IMR-90 (cell line): Measurements from ENCODE around the gene MED12L. TPM values are rescaled to one million over a fixed set of nuclear protein-coding genes. Genes with fewer than 3 reads are reported as not detected.

ENCODE experiments used
- ATAC-seq: fragments of 200-7000 bp; cut with Tn5 transposase; 2 replicates; pipeline ENCODE4 v1.9.1; 2020; ENCODE audit warnings: low read depth, mild to moderate bottlenecking, moderate library complexity
- BruUV-seq: library from RNA; stranded (reverse); fragments of 400-500 nt; replicated peaks from 2 replicates; lab custom pipeline; 2021; lab: Mats Ljungman, UMichigan
- CTCF ChIA-PET: fragments of 300-600 bp; formaldehyde crosslinking; extraction: SDS; loops from one replicate; lab custom pipeline; 2021; ENCODE audit warnings: antibody characterized with exemption; lab: Yijun Ruan, JAX
- POLR2A ChIA-PET: fragments of 300-600 bp; sonication (Branson Sonifier 250); formaldehyde crosslinking; loops from one replicate; lab custom pipeline; 2022; ENCODE audit warnings: antibody characterized with exemption; ENCODE audit not compliant: unreplicated experiment; lab: Charles Lee
- DNase-seq: peaks from one replicate; pipeline ENCODE4 v3.0.0; 2013
- H2AFZ ChIP-seq: replicated peaks from 2 replicates; pipeline ENCODE3; 2013; ENCODE audit warnings: low read length, mild to moderate bottlenecking; ENCODE audit not compliant: poor library complexity
- H2AK5ac ChIP-seq: 2 replicates; pipeline ENCODE4 v1.6.1; 2013; ENCODE audit warnings: low read depth, low read length, inconsistent platforms
- H2AK9ac ChIP-seq: replicated peaks from 2 replicates; pipeline ENCODE3; 2013; ENCODE audit warnings: mild to moderate bottlenecking, low read depth, low read length, moderate library complexity; ENCODE audit not compliant: poor library complexity
- H2BK120ac ChIP-seq: 2 replicates; pipeline ENCODE4 v1.6.1; 2013; ENCODE audit warnings: low read depth, low read length, inconsistent platforms
- H2BK15ac ChIP-seq: 3 replicates; pipeline ENCODE4 v1.6.1; 2013; ENCODE audit warnings: low read depth, low read length, inconsistent platforms
- H2BK20ac ChIP-seq: 2 replicates; pipeline ENCODE4 v1.6.1; 2013; ENCODE audit warnings: low read depth, mild to moderate bottlenecking, inconsistent platforms, low read length, moderate library complexity
- H2BK5ac ChIP-seq: 2 replicates; pipeline ENCODE4 v1.6.1; 2013; ENCODE audit warnings: mild to moderate bottlenecking, low read depth, low read length, inconsistent platforms; ENCODE audit not compliant: poor library complexity, severe bottlenecking
- H3K14ac ChIP-seq: replicated peaks from 2 replicates; pipeline ENCODE4 v1.6.1; 2013; ENCODE audit warnings: low read depth, low read length, inconsistent platforms
- H3K18ac ChIP-seq: 2 replicates; pipeline ENCODE4 v1.6.1; 2013; ENCODE audit warnings: low read depth, low read length, control low read depth
- H3K23ac ChIP-seq: 2 replicates; pipeline ENCODE4 v1.6.1; 2013; ENCODE audit warnings: low read depth, low read length, inconsistent platforms
- H3K27ac ChIP-seq: 2 replicates; pipeline ENCODE4 v1.5.1; 2013; ENCODE audit warnings: mild to moderate bottlenecking, control low read depth, low read length; ENCODE audit not compliant: insufficient read depth
- H3K27me3 ChIP-seq: 2 replicates; pipeline ENCODE4 v1.6.1; 2013; ENCODE audit warnings: low read length; ENCODE audit not compliant: control insufficient read depth, insufficient read depth
- H3K36me3 ChIP-seq: 2 replicates; pipeline ENCODE4 v1.6.1; 2013; ENCODE audit warnings: low read length, mixed read lengths; ENCODE audit not compliant: control insufficient read depth, insufficient read depth
- H3K4ac ChIP-seq: 2 replicates; pipeline ENCODE4 v1.6.1; 2013; ENCODE audit warnings: low read depth, low read length, inconsistent platforms
- H3K4me1 ChIP-seq: 2 replicates; pipeline ENCODE4 v1.6.1; 2013; ENCODE audit warnings: low read length, mixed read lengths; ENCODE audit not compliant: control insufficient read depth, insufficient read depth
- H3K4me2 ChIP-seq: 2 replicates; pipeline ENCODE4 v1.6.1; 2013; ENCODE audit warnings: low read depth, mild to moderate bottlenecking, control low read depth, low read length, moderate library complexity
- H3K4me3 ChIP-seq: 2 replicates; pipeline ENCODE4 v1.5.1; 2013; ENCODE audit warnings: low read depth, mild to moderate bottlenecking, control low read depth, low read length, moderate library complexity; ENCODE audit not compliant: insufficient read depth
- H3K56ac ChIP-seq: 2 replicates; pipeline ENCODE4 v1.6.1; 2013; ENCODE audit warnings: low read length, inconsistent platforms; ENCODE audit not compliant: insufficient read depth; ENCODE audit errors: extremely low read depth
- H3K79me1 ChIP-seq, 2 experiments: 2 replicates each; pipeline ENCODE4 v1.6.1; 2013; ENCODE audit warnings: low read length in 2 of 2, inconsistent platforms in 1 of 2, low read depth in 1 of 2
- H3K9ac ChIP-seq: 2 replicates; pipeline ENCODE4 v1.6.1; 2013; ENCODE audit warnings: low read depth, low read length, control low read depth
- H3K9me1 ChIP-seq: 2 replicates; pipeline ENCODE4 v1.6.1; 2013; ENCODE audit warnings: low read length, inconsistent platforms; ENCODE audit not compliant: insufficient read depth
- H3K9me3 ChIP-seq: 2 replicates; pipeline ENCODE4 v1.6.1; 2013; ENCODE audit warnings: low read length; ENCODE audit not compliant: control insufficient read depth, insufficient read depth
- H4K20me1 ChIP-seq: 2 replicates; pipeline ENCODE4 v1.6.1; 2013; ENCODE audit warnings: low read length, inconsistent platforms; ENCODE audit not compliant: insufficient read depth
- H4K5ac ChIP-seq: 2 replicates; pipeline ENCODE4 v1.6.1; 2013; ENCODE audit warnings: mild to moderate bottlenecking, low read depth, low read length, control low read depth
- H4K8ac ChIP-seq, 2 experiments: 2 replicates each; pipeline ENCODE4 v1.6.1; 2013; ENCODE audit warnings: low read depth in 2 of 2, low read length in 2 of 2, control low read depth in 1 of 2, inconsistent platforms in 1 of 2
- H4K91ac ChIP-seq: 2 replicates; pipeline ENCODE4 v1.6.1; 2013; ENCODE audit warnings: low read depth, low read length, inconsistent platforms; ENCODE audit not compliant: insufficient read depth
- FOS ChIP-seq: fragments of 150-350 bp; IDR thresholded peaks from 2 replicates; pipeline ENCODE4 v1.6.1; 2016; ENCODE audit warnings: low read depth, low read length
- MAFK ChIP-seq: IDR thresholded peaks from 2 replicates; pipeline ENCODE4 v1.6.1; 2012; ENCODE audit warnings: low read depth, low read length, improper control_type of control experiment
- MAZ ChIP-seq: IDR thresholded peaks from 2 replicates; pipeline ENCODE4 v1.6.1; 2012; ENCODE audit warnings: low read depth, mild to moderate bottlenecking, low read length, improper control_type of control experiment, moderate library complexity, borderline replicate concordance
- MXI1 ChIP-seq: IDR thresholded peaks from 2 replicates; pipeline ENCODE4 v1.6.1; 2012; ENCODE audit warnings: low read depth, mild to moderate bottlenecking, low read length, moderate library complexity, borderline replicate concordance
- POLR2A ChIP-seq: IDR thresholded peaks from 2 replicates; pipeline ENCODE4 v1.6.1; 2012; ENCODE audit warnings: mild to moderate bottlenecking, low read depth, low read length
- RFX5 ChIP-seq: IDR thresholded peaks from 2 replicates; pipeline ENCODE4 v1.8.0; 2012; ENCODE audit warnings: low read depth, mild to moderate bottlenecking, low read length, moderate library complexity
- SMC3 ChIP-seq: fragments of 150-350 bp; IDR thresholded peaks from 2 replicates; pipeline ENCODE4 v1.6.1; 2016; ENCODE audit warnings: low read depth, mild to moderate bottlenecking, antibody characterized with exemption, low read length, moderate library complexity
- WGBS, 2 experiments: methylation state at CpG; one replicate each; pipeline versions ENCODE4 v1.1.5 to v1.1.7; 2013; ENCODE audit warnings: missing lambda C conversion rate in 2 of 2; ENCODE audit not compliant: insufficient read length in 1 of 2; ENCODE audit errors: extremely low coverage in 2 of 2; 5-methylcytosine and 5-hydroxymethylcytosine counted together
- dilution Hi-C: fragments of 300-500 bp; cut with HindIII; formaldehyde crosslinking; loops from one replicate; pipeline ENCODE4 v1.14.3; 2018; ENCODE audit warnings: low sequenced_read_pairs; ENCODE audit not compliant: unreplicated experiment
- in situ Hi-C: fragments of 300-500 bp; cut with MboI; formaldehyde crosslinking; loops from 3 replicates; pipeline ENCODE4 v1.14.3; 2019; ENCODE audit warnings: low sequenced_read_pairs, inconsistent platforms, mixed read lengths
- intact Hi-C: fragments of 100-400 bp; cut with micrococcal nuclease; formaldehyde crosslinking; loops from 2 replicates; pipeline ENCODE4 v1.10.0; 2022
- polyA plus RNA-seq, 3 experiments: library from polyadenylated mRNA; depleted of rRNA; stranded (reverse); fragments of >200 nt; gene quantifications; 2 replicates each; pipeline ENCODE4 v1.2.3, GENCODE V29; 2012; ENCODE audit warnings: low replicate concordance in 1 of 3
- total RNA-seq: library from RNA; depleted of rRNA; stranded (reverse); fragments of >200 nt; gene quantifications from 2 replicates; pipeline ENCODE4 v1.2.3, GENCODE V29; 2012
- TF ChIP-seq, protein P1 (sequence below): conservative IDR thresholded peaks from 2 replicates; pipeline ENCODE4 v1.5.1; 2012; ENCODE audit warnings: mild to moderate bottlenecking, low read depth, low read length, improper control_type of control experiment
- TF ChIP-seq, protein P2 (sequence below): fragments of 150-350 bp; IDR thresholded peaks from 2 replicates; pipeline ENCODE4 v1.6.1; 2016; ENCODE audit warnings: low read depth, mild to moderate bottlenecking, low read length, moderate library complexity, borderline replicate concordance
- TF ChIP-seq, protein P3 (sequence below): fragments of 150-350 bp; IDR thresholded peaks from 2 replicates; pipeline ENCODE4 v1.6.1; 2017; ENCODE audit warnings: mild to moderate bottlenecking, antibody characterized with exemption, low read length, low read depth

The MED12L gene
- total and polyA plus RNA-seq, 2 of the 4 experiments (the other 2 are of a cell fraction): 0.05 to 0.18 TPM

DNA sequence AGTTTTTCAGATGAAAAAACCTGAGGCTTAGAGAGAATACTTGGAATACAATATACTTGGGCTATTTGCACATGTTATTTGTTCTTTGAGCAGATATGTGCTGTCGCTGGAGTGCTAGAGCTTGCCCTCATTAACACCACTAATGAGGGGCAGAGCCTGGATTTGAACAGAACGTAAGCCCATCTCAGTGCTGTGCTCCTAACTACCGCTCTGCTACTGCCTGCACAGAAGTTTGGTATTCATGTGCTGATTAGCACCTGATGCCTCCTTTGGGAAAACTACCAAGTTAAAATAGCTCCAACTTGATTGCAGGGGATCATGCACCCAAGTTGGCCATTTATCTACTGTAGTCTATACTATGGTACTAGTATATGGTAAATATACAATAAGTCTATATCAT lies 227.5 kb downstream of the MED12L start:
- H2BK15ac ChIP-seq: no peak overlapping the region
- no peak overlapping the region for H4K8ac ChIP-seq
- H3K4ac ChIP-seq: no peak overlapping the region
- intact Hi-C loops (no loop called here), dilution Hi-C loops (no loop called here), in situ Hi-C loops (no loop called here)
- DNase-seq: no peak
- TF ChIP-seq, protein P1, sequence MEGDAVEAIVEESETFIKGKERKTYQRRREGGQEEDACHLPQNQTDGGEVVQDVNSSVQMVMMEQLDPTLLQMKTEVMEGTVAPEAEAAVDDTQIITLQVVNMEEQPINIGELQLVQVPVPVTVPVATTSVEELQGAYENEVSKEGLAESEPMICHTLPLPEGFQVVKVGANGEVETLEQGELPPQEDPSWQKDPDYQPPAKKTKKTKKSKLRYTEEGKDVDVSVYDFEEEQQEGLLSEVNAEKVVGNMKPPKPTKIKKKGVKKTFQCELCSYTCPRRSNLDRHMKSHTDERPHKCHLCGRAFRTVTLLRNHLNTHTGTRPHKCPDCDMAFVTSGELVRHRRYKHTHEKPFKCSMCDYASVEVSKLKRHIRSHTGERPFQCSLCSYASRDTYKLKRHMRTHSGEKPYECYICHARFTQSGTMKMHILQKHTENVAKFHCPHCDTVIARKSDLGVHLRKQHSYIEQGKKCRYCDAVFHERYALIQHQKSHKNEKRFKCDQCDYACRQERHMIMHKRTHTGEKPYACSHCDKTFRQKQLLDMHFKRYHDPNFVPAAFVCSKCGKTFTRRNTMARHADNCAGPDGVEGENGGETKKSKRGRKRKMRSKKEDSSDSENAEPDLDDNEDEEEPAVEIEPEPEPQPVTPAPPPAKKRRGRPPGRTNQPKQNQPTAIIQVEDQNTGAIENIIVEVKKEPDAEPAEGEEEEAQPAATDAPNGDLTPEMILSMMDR: no peak
- no peak for TF ChIP-seq MXI1
- TF ChIP-seq RFX5: no peak
- no peak for TF ChIP-seq MAFK
- TF ChIP-seq, protein P2, sequence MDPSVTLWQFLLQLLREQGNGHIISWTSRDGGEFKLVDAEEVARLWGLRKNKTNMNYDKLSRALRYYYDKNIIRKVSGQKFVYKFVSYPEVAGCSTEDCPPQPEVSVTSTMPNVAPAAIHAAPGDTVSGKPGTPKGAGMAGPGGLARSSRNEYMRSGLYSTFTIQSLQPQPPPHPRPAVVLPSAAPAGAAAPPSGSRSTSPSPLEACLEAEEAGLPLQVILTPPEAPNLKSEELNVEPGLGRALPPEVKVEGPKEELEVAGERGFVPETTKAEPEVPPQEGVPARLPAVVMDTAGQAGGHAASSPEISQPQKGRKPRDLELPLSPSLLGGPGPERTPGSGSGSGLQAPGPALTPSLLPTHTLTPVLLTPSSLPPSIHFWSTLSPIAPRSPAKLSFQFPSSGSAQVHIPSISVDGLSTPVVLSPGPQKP: no peak
- TF ChIP-seq, protein P3, sequence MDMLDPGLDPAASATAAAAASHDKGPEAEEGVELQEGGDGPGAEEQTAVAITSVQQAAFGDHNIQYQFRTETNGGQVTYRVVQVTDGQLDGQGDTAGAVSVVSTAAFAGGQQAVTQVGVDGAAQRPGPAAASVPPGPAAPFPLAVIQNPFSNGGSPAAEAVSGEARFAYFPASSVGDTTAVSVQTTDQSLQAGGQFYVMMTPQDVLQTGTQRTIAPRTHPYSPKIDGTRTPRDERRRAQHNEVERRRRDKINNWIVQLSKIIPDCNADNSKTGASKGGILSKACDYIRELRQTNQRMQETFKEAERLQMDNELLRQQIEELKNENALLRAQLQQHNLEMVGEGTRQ: no peak
- TF ChIP-seq SMC3: no peak
- no peak for TF ChIP-seq FOS
- TF ChIP-seq POLR2A: no peak
- TF ChIP-seq MAZ: no peak
- no peak overlapping the region for H2BK20ac ChIP-seq
- H3K23ac ChIP-seq: no peak overlapping the region
- no peaks in the 10 kb centered on the region for H4K20me1 ChIP-seq
- no peak overlapping the region for H3K9ac ChIP-seq
- POLR2A ChIA-PET: no interaction called here
- no peak overlapping the region for H2BK120ac ChIP-seq
- H2AK9ac ChIP-seq: no peak overlapping the region
- H3K4me3 ChIP-seq: no peak overlapping the region
- no peaks in the 10 kb centered on the region for H3K79me1 ChIP-seq
- no peak overlapping the region for H2BK5ac ChIP-seq
- H4K5ac ChIP-seq: no peak overlapping the region
- CTCF ChIA-PET: no interaction called here
- no peak overlapping the region for H2AK5ac ChIP-seq
- no peak overlapping the region for H3K18ac ChIP-seq
- no peaks in the 10 kb centered on the region for H3K36me3 ChIP-seq
- H4K91ac ChIP-seq: no peak overlapping the region
- H3K56ac ChIP-seq: no peak overlapping the region
- no peak overlapping the region for H3K4me2 ChIP-seq
- H3K27me3 ChIP-seq: no peaks in the 10 kb centered on the region
- no peak overlapping the region for H2AFZ ChIP-seq
- peaks cover 5% of the 10 kb centered on the region for H3K9me3 ChIP-seq
- no peak overlapping the region for H3K14ac ChIP-seq
- H3K4me1 ChIP-seq: peaks cover 2% of the 10 kb centered on the region
- H3K27ac ChIP-seq: no peak overlapping the region
- peaks cover 3% of the 10 kb centered on the region; the same call in 1 of the 2 replicates for H3K9me1 ChIP-seq
- no peak for ATAC-seq
- no CpG with 5 or more reads among the region's 3 CpGs for WGBS, 2 experiments
- BruUV-seq: no TSS peak
